HPDE6-E6E7 (cell line): Measurements from ENCODE around the gene CAMTA1.
"Not testable (repeated sequence)": the region's sequence is repeated elsewhere in the genome, so short reads cannot be mapped to it uniquely, and the experiment has no call there.

Experiments
- DNase-seq: peaks from one replicate; pipeline ENCODE4 v3.0.0; 2011; ENCODE audit warnings: missing footprints; ENCODE audit errors: extremely low spot score

Gene CAMTA1

GRCh38 chr1:7366955-7367665 lies 581.9 kb downstream of the CAMTA1 start:
- no peak for DNase-seq

DNA sequence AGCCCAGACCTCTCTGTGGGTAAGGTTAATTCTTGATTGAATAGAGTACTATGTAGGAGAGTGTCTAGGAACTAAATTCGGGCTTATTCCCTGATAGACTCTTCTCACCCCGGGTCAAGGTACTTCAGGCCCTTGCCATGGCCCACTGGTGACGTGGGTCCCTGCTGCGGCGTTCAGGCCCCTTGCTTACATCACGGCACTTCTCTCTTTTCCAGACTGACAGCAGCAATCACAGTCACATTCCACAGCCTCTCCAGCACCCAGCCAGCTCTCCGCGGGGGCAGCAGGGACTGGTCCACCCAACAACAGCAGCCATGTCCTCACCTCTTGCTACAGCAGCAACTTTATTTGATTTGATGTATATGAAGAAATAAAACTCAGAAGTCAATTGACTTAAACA lies 584.6 kb downstream of the CAMTA1 start:
- DNase-seq, result no peak

- DNase-seq, result no peak
Measured at GRCh38 chr1:7371926-7372325, 586.7 kb downstream of the CAMTA1 start.

DNA sequence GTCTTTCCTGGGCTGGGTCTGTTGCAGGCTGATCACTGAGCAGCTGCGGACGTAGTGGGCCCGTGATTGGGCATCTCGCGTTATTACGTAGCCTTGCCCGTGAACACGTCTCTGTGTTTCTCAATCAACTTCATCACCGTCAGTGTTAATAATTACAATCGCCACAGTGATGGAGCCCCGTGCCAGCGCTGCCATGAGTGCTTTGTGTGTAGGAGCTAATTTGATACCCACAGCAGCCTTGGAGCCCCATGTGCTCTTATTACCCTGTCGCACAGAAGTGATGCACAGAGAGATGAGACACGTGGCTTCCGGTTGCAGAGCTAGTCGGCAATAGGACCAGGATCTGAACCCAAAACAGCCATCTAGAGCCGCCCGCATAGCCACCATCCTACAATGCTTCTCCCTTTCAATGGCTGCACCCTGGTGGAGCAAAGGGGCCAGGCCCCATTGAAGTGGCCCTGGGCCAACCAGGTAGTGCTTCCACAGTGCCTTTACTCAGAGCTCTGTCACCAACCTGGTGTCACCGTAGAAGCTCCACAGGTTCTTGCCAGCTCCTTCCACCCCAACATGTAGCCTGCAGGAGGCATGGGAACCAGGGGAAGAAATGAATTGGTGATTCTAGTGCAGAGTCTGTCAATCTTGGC lies 587.3 kb downstream of the CAMTA1 start:
- no peak for DNase-seq

GRCh38 chr1:7373251-7373650 lies 588.0 kb downstream of the CAMTA1 start:
- no peak for DNase-seq

- DNase-seq, result no peak
Measured at GRCh38 chr1:7373876-7374562, 588.8 kb downstream of the CAMTA1 start.

GRCh38 chr1:7374563-7375160 lies 589.4 kb downstream of the CAMTA1 start:
- DNase-seq, result no peak

- DNase-seq, result no peak
Measured at GRCh38 chr1:7375329-7375728, 590.1 kb downstream of the CAMTA1 start.

GRCh38 chr1:7375781-7376660 lies 590.8 kb downstream of the CAMTA1 start:
- DNase-seq, result no peak

- DNase-seq, result no peak
Measured at GRCh38 chr1:7376676-7377075, 591.4 kb downstream of the CAMTA1 start.

GRCh38 chr1:7378346-7379130 lies 593.3 kb downstream of the CAMTA1 start:
- no peak for DNase-seq

DNA sequence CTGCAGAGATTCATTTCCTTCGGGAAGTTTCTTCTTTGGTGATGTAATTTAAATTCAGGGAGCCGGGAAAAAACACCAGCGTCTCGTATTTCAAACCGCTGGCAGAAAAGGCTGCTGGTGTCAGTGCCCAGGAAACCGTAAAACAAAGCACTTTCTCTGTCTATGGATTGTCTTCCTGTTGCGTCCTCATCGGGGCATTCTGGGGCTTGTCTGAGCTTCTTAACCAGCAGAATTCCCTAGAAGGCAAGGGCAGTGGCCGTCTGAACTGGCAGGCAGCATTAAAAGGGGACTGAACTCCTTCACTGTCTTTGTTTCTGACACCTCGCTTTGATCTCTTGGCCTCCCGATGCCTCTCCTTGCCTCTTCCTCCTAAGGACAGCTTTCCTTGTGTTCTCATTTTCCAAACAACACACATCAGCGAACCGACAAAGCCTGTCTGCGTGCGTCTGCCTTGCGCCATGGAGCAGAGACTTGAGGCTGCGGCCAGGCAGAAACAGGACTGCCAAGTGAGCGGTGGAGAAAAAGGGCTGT lies 594.3 kb downstream of the CAMTA1 start:
- peak; percentile 28 for DNase-seq

DNA sequence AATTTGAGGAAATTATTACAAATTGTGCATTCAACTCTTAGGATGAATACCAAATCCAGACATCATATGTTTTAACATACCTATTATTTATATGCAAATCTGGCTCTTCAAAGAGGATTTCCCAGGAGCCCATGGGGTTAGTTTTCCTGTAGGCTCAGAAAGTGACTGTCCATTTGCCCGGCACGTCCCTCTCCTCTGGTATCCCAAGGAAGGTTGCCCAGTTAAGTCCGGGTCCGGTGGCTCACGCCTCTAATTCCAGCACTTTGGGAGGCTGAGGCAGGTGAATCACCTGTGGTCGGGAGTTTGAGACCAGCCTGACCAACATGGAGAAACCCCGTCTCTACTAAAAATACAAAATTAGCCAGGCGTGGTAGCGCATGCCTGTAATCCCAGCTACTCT lies 594.8 kb downstream of the CAMTA1 start:
- not testable (repeated sequence) for DNase-seq

- DNase-seq, result no peak
Measured at GRCh38 chr1:7380712-7381111, 595.5 kb downstream of the CAMTA1 start.

GRCh38 chr1:7381729-7382128 lies 596.5 kb downstream of the CAMTA1 start:
- DNase-seq, result not testable (repeated sequence)

DNA sequence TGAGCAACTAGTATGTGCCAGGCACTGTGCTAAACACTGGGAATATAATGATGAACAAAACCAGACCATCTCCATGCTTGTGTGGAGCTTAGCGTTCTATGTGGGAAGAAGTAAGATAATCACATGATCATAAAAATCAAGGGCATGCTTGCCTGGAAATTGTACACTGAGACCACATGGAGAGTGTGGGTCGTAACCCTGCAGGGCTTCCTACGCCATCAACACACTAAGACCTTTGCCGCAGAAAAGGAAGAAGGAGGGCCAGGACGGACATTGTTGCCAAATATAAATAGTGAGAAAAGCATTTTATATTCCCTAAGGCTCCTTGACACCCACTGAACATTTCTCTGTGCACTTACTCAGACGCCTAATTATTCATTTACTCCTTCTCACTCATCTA lies 597.7 kb downstream of the CAMTA1 start:
- DNase-seq, result no peak

DNA sequence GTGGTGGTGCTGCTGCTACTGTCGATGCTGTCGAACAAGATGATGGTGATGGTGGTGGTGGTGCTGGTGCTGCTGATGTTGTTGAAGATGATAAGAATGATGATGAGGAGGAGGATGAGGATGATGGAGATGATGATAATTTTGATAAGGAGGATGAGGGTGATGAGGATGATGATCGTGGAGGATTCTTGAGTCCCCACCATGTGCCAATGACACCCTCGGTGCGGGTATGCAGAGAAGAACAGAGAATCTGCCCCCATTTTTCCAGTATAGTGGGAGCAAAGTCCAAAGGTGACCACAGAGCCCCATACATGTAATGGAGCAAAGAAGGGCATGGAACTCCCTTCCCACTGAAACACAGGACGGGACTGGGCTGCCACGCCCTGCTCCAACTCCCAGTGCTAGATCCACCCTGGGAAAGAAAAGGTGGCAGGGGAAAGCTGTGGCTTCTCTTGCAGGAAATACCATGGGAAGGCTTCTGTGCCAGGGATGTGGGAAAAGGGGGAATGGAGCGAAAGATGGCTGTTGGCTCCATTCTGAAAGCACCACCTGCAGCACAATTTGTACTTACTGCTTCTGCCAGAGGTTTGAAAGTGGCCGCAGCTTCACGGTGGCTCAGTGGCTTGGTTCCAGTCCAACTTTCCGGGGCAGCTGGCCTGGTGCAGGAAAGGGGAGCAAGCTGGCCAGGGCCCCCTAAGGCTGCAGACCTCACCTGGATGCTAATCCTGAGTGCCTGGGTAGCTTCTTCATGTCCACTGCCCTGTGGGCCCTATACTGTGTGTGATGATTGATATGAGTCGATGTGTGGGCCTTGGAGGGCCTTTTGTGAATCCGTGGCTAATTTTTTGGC lies 598.6 kb downstream of the CAMTA1 start:
- DNase-seq, result no peak

- DNase-seq, result no peak
Measured at GRCh38 chr1:7384679-7385078, 599.4 kb downstream of the CAMTA1 start.

GRCh38 chr1:7385471-7386225 lies 600.4 kb downstream of the CAMTA1 start:
- no peak for DNase-seq
